Measurements from ENCODE around the gene HAPLN3.
A peak's percentile ranks its signal among the peaks of the same experiment; 100 is the strongest.

Gene HAPLN3

DNA sequence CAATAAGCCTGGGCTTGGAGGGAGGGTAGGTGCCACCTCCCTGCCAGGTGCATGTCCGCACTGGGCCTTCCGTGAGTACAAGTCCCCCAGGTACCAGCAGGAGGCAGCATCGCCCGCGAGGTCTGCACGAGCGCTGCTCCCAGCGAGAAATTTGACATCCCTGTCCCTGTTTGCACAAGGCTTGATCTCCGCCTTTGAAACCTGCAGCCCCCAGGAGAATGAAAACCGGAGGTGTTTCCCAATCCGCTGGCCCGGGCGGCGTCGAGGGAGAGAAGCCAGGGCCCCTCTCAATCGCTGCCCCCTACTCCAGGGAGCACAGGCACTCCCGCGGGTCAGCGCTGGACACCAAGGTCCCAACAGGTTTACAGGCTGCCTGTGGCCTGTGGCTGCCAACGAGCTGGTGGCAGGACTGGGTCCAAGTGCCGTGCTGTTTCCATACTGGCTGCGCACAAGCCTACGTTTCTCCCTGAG lies 961 bp downstream of the HAPLN3 start:
- peaks cover 30% of the 10 kb centered on the region for H3K27me3 ChIP-seq (ENCODE audit: insufficient read depth, poor library complexity, severe bottlenecking)
- no peak overlapping the region for H3K27ac ChIP-seq (replicated peaks)
- H3K4me3 ChIP-seq (replicated peaks; ENCODE audit: insufficient read depth, low read length): no peak overlapping the region
- peak in 1 of 2 experiments; percentile 43 for DNase-seq (ENCODE audit: low read depth in 1 of 2, low spot score in 1 of 2)
- TF ChIP-seq POLR2AphosphoS5 (IDR thresholded peaks at IDR 0.05; ENCODE audit: low read depth): no peak
- TF ChIP-seq CTCF (IDR thresholded peaks at IDR 0.05; ENCODE audit: insufficient read depth, low read length): no peak
- no peak for TF ChIP-seq REST (IDR thresholded peaks at IDR 0.05; ENCODE audit: insufficient replicate concordance, low read depth)
- no peak for TF ChIP-seq SPI1 (IDR thresholded peaks at IDR 0.05; ENCODE audit: borderline replicate concordance, low read depth)
- no peak for TF ChIP-seq GABPA (IDR thresholded peaks at IDR 0.05; ENCODE audit: low read depth)

DNA sequence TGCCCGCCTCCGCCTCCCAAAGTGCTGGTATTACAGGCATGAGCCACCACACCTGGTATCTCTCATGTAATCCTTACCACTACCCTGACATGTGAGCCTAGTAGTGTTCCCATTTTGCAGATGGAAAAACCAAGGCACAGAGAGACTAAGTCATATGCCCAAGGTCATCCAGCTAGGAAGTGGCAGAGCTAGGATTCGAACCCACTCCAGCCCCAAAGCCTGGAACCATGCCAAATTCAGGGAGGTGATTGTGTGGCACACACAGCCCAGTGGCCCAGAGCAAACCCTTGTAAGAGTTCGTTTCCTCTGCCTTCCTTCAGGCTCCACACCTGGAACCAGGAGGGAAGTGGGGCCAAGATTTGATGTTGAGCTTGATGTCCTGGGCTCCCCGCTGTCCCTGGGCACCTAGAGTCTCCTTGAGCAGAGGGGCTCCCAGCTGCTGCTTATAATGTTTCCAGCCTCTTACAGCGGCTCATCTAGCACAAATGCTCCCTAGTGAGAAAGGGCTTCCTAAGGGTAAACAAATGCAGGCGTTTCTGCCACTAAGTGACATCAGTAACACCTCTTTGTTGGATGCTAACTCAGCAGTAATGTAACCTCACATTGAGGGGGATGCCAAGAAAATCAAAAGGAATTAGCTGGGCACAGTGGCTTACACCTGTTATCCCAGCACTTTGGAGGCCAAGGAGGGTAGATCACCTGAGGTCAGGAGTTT lies 3.6 kb downstream of the HAPLN3 start:
- DNase-seq (ENCODE audit: low read depth in 1 of 2, low spot score in 1 of 2): no peak
- Histone ChIP-seq H3K4me3 (replicated peaks; ENCODE audit: insufficient read depth, low read length) (no peak overlapping the region), H3K27me3 (ENCODE audit: insufficient read depth, poor library complexity, severe bottlenecking) (peaks cover 27% of the 10 kb centered on the region), H3K27ac (replicated peaks) (no peak overlapping the region)
- TF ChIP-seq CTCF (IDR thresholded peaks at IDR 0.05; ENCODE audit: insufficient read depth, low read length): no peak
- TF ChIP-seq REST (IDR thresholded peaks at IDR 0.05; ENCODE audit: insufficient replicate concordance, low read depth): no peak
- TF ChIP-seq POLR2AphosphoS5 (IDR thresholded peaks at IDR 0.05; ENCODE audit: low read depth): no peak
- TF ChIP-seq SPI1 (IDR thresholded peaks at IDR 0.05; ENCODE audit: borderline replicate concordance, low read depth): no peak
- no peak for TF ChIP-seq GABPA (IDR thresholded peaks at IDR 0.05; ENCODE audit: low read depth)

DNA sequence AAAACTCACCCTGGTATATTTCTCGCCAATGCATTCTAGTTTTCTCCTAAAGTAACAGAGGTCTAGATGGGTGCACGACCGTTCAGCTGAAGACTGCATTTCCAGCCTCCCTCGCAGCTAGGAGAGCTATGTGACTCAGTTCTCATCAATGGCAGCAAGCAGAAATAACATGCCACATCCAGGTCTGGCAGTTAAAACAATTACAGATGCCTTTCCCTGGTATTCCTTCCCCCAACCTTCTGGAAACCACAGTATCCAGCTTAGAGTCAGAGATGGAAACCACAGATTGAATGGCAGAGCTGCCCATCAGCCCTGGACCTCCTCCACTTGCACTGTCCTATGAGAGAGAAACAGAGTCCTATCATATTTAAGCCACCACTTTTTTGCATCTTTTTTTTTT lies 4.8 kb downstream of the HAPLN3 start:
- Histone ChIP-seq H3K27ac (replicated peaks) (no peak overlapping the region), H3K27me3 (ENCODE audit: insufficient read depth, poor library complexity, severe bottlenecking) (peaks cover 18% of the 10 kb centered on the region), H3K4me3 (replicated peaks; ENCODE audit: insufficient read depth, low read length) (no peak overlapping the region)
- no peak for DNase-seq (ENCODE audit: low read depth in 1 of 2, low spot score in 1 of 2)
- TF ChIP-seq SPI1 (IDR thresholded peaks at IDR 0.05; ENCODE audit: borderline replicate concordance, low read depth): no peak
- no peak for TF ChIP-seq CTCF (IDR thresholded peaks at IDR 0.05; ENCODE audit: insufficient read depth, low read length)
- TF ChIP-seq GABPA (IDR thresholded peaks at IDR 0.05; ENCODE audit: low read depth): no peak
- TF ChIP-seq REST (IDR thresholded peaks at IDR 0.05; ENCODE audit: insufficient replicate concordance, low read depth): no peak
- TF ChIP-seq POLR2AphosphoS5 (IDR thresholded peaks at IDR 0.05; ENCODE audit: low read depth): no peak
